Loucy (cell line): ENCODE data around the gene CALU.
A peak's percentile ranks its signal among the peaks of the same experiment; 100 is the strongest.

Source experiments
- H2AFZ ChIP-seq: fragments of 200-600 bp; sonication (generic); 2 replicates; pipeline ENCODE4 v1.6.0; 2016; ENCODE audit warnings: antibody characterized with exemption, mild to moderate bottlenecking, low read length, moderate library complexity
- H3F3A ChIP-seq: fragments of 200-600 bp; 2 replicates; pipeline ENCODE4 v1.6.0; 2016; ENCODE audit warnings: antibody characterized with exemption, low read depth, mild to moderate bottlenecking
- H3K27me3 ChIP-seq: fragments of 200-600 bp; sonication (generic); 2 replicates; pipeline ENCODE4 v1.6.1; 2014; ENCODE audit warnings: low read length, mild to moderate bottlenecking; ENCODE audit not compliant: insufficient read depth, poor library complexity, severe bottlenecking
- H3K36me3 ChIP-seq: fragments of 200-600 bp; sonication (generic); 2 replicates; pipeline ENCODE4 v1.6.1; 2016; ENCODE audit warnings: low read length; ENCODE audit not compliant: insufficient read depth
- H3K4me1 ChIP-seq: fragments of 200-600 bp; sonication (generic); 2 replicates; pipeline ENCODE4 v1.5.1; 2014; ENCODE audit warnings: low read length, mild to moderate bottlenecking; ENCODE audit not compliant: insufficient read depth, poor library complexity, severe bottlenecking
- H3K4me2 ChIP-seq: fragments of 200-600 bp; sonication (generic); 2 replicates; pipeline ENCODE4 v1.6.0; 2014; ENCODE audit warnings: antibody characterized with exemption, low read length, low read depth, mild to moderate bottlenecking; ENCODE audit not compliant: poor library complexity, severe bottlenecking
- H3K4me3 ChIP-seq: fragments of 200-600 bp; sonication (generic); 2 replicates; pipeline ENCODE4 v1.5.1; 2014; ENCODE audit warnings: low read length, mild to moderate bottlenecking, mixed read lengths; ENCODE audit not compliant: poor library complexity, severe bottlenecking
- H3K79me2 ChIP-seq: fragments of 200-600 bp; sonication (generic); 2 replicates; pipeline ENCODE4 v1.6.1; 2014; ENCODE audit warnings: low read length; ENCODE audit not compliant: insufficient read depth
- H3K9ac ChIP-seq: fragments of 200-600 bp; sonication (generic); 2 replicates; pipeline ENCODE4 v1.6.0; 2014; ENCODE audit warnings: mild to moderate bottlenecking, low read depth, low read length, moderate library complexity; ENCODE audit not compliant: poor library complexity, severe bottlenecking
- H3K9me2 ChIP-seq: fragments of 200-600 bp; sonication (generic); replicated peaks from 2 replicates; pipeline ENCODE4 v1.6.1; 2016; ENCODE audit warnings: low read depth, low read length, mixed read lengths
- H3K9me3 ChIP-seq: fragments of 200-600 bp; sonication (generic); 2 replicates; pipeline ENCODE4 v1.6.1; 2014; ENCODE audit warnings: mild to moderate bottlenecking, antibody characterized with exemption, low read length, low read depth; ENCODE audit not compliant: insufficient read depth
- H4K20me1 ChIP-seq: fragments of 200-600 bp; sonication (generic); 2 replicates; pipeline ENCODE4 v1.6.0; 2014; ENCODE audit warnings: antibody characterized with exemption, low read length, mild to moderate bottlenecking; ENCODE audit not compliant: insufficient read depth, poor library complexity, severe bottlenecking
- CTCF ChIP-seq: fragments of 200-600 bp; sonication (generic); conservative IDR thresholded peaks from 2 replicates; pipeline ENCODE4 v1.5.1; 2014; ENCODE audit warnings: mild to moderate bottlenecking, antibody characterized with exemption, low read length
- EZH2phosphoT487 ChIP-seq: fragments of 200-600 bp; IDR thresholded peaks from 2 replicates; pipeline ENCODE4 v1.6.1; 2018; ENCODE audit warnings: antibody characterized with exemption, mild to moderate bottlenecking, moderate library complexity, borderline replicate concordance

Gene CALU

GRCh38 chr7:128791972-128792327, 52.8 kb downstream of the CALU start:
- peaks cover 36% of the 10 kb centered on the region for H3K79me2 ChIP-seq
- H3K9ac ChIP-seq: peak overlapping the region; percentile 88
- peaks cover 10% of the 10 kb centered on the region; the same call in 1 of the 2 replicates for H3K36me3 ChIP-seq
- H4K20me1 ChIP-seq: peaks cover 4% of the 10 kb centered on the region
- peak overlapping the region; percentile 98 for H3K4me3 ChIP-seq
- no peaks in the 10 kb centered on the region for H3K27me3 ChIP-seq
- peaks cover 6% of the 10 kb centered on the region for H3F3A ChIP-seq
- TF ChIP-seq CTCF (no peak), EZH2phosphoT487 (no peak)
- H3K4me2 ChIP-seq: peak overlapping the region; percentile 98
- peaks cover 28% of the 10 kb centered on the region for H3K4me1 ChIP-seq
- no peaks in the 10 kb centered on the region for H3K9me3 ChIP-seq
- H2AFZ ChIP-seq: peak overlapping the region; percentile 68; the same call in 1 of the 2 replicates
- no peaks in the 10 kb centered on the region for H3K9me2 ChIP-seq

DNA sequence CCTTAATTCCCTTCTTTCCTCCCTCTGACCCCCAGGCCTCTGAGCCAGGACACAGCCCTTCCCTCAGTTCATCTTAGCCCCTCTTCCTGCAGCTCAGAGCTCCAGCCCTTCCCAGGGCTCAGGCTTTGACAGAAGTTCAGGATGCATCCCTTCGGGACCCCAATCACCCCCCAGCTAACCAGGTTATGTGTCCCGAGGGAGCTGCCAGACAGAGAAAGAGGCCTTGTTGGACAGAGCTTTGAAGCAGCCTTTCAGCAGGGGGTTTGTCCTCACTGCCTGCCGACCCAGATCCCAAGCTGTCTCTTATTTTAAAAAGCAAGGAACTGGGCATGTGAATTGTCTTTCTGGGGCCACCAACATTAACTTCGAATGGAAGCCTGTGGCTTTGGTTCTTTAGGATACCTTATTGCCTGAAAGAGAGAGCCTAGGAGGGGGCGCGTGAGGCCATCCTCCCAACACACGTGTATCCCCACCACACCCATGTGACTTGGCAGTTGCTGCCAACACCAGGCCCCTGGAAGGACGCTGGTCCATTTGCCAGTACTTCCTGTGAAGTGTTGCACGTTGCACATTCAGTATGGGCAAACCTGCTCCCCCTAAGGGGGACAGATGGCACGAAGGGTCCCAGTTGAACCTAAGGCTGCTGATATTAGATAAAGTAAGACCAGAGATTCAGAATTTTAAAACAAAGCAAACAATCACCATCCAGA, 53.5 kb downstream of the CALU start:
- peaks cover 10% of the 10 kb centered on the region; the same call in 1 of the 2 replicates for H3K36me3 ChIP-seq
- H4K20me1 ChIP-seq: peaks cover 4% of the 10 kb centered on the region
- H3K9me3 ChIP-seq: no peaks in the 10 kb centered on the region
- no peak overlapping the region for H2AFZ ChIP-seq
- H3K79me2 ChIP-seq: peaks cover 36% of the 10 kb centered on the region
- H3F3A ChIP-seq: peaks cover 6% of the 10 kb centered on the region
- TF ChIP-seq CTCF (peak; percentile 58), EZH2phosphoT487 (no peak)
- peak overlapping the region; percentile 88 for H3K9ac ChIP-seq
- H3K4me2 ChIP-seq: peak overlapping the region; percentile 98
- peaks cover 28% of the 10 kb centered on the region for H3K4me1 ChIP-seq
- H3K27me3 ChIP-seq: no peaks in the 10 kb centered on the region
- H3K4me3 ChIP-seq: peak overlapping the region; percentile 98
- H3K9me2 ChIP-seq: no peaks in the 10 kb centered on the region

GRCh38 chr7:128793181-128793547, 54.0 kb downstream of the CALU start:
- H3K9me2 ChIP-seq: no peaks in the 10 kb centered on the region
- H3K4me1 ChIP-seq: peaks cover 28% of the 10 kb centered on the region
- H2AFZ ChIP-seq: no peak overlapping the region
- peaks cover 6% of the 10 kb centered on the region for H3F3A ChIP-seq
- H3K79me2 ChIP-seq: peaks cover 36% of the 10 kb centered on the region
- H3K9me3 ChIP-seq: no peaks in the 10 kb centered on the region
- H3K4me3 ChIP-seq: peak overlapping the region; percentile 98
- H3K9ac ChIP-seq: peak overlapping the region; percentile 88
- H4K20me1 ChIP-seq: peaks cover 4% of the 10 kb centered on the region
- H3K36me3 ChIP-seq: peaks cover 10% of the 10 kb centered on the region; the same call in 1 of the 2 replicates
- H3K27me3 ChIP-seq: no peaks in the 10 kb centered on the region
- H3K4me2 ChIP-seq: peak overlapping the region; percentile 98
- no peak for TF ChIP-seq EZH2phosphoT487
- TF ChIP-seq CTCF: no peak
